Fibroblast of villous mesenchyme (primary cell): ENCODE measurements around the gene SLC46A3. TPM values are rescaled to one million over a fixed set of nuclear protein-coding genes. Genes with fewer than 3 reads are reported as not detected.

Experiments
- DNase-seq: peaks from one replicate; pipeline ENCODE4 v3.0.0-alpha.2; 2010; ENCODE audit warnings: low read depth
- H3K4me3 ChIP-seq: 2 replicates; pipeline ENCODE4 v1.5.1; 2011; ENCODE audit warnings: low read depth, mild to moderate bottlenecking, low read length
- total RNA-seq: library from RNA; depleted of rRNA; stranded (reverse); fragments of >200 nt; gene quantifications from 2 replicates; pipeline ENCODE4 v1.2.3, GENCODE V29; 2012
- TF ChIP-seq, protein P1 (sequence below): IDR thresholded peaks from 2 replicates; pipeline ENCODE4 v1.5.1; 2012; ENCODE audit warnings: low read depth, mild to moderate bottlenecking, low read length; ENCODE audit not compliant: insufficient read depth

The SLC46A3 gene
- total RNA-seq, 1 donor = 4.7 TPM

DNA sequence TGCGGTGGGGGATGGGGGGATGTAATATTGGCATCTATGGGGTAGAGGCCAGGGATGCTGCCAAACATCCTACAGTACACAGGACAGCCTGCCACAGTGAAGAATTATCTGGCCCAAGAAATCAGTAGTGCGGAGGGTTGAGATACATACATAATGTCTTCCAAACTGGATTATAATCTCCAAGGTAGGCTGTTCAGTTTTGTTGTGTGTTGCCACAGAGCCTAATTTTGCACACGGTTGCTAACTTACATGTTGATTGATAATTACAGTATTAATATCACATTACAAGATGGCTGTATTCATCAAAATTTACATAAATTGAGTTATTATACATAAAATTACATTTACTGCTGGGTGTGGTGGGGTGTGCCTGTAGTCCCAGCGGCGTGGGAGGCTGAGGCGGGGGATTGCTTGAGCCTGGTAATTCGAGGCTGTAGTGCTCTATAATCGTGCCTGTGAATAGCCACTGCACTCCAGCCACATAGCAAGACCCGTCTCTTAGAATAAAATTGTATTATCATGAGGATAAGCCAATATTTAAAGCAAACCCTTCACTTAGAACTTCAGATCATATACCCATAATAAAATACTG lies 51.8 kb downstream of the SLC46A3 start:
- H3K4me3 ChIP-seq = no peak overlapping the region
- TF ChIP-seq, protein P1, sequence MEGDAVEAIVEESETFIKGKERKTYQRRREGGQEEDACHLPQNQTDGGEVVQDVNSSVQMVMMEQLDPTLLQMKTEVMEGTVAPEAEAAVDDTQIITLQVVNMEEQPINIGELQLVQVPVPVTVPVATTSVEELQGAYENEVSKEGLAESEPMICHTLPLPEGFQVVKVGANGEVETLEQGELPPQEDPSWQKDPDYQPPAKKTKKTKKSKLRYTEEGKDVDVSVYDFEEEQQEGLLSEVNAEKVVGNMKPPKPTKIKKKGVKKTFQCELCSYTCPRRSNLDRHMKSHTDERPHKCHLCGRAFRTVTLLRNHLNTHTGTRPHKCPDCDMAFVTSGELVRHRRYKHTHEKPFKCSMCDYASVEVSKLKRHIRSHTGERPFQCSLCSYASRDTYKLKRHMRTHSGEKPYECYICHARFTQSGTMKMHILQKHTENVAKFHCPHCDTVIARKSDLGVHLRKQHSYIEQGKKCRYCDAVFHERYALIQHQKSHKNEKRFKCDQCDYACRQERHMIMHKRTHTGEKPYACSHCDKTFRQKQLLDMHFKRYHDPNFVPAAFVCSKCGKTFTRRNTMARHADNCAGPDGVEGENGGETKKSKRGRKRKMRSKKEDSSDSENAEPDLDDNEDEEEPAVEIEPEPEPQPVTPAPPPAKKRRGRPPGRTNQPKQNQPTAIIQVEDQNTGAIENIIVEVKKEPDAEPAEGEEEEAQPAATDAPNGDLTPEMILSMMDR = no peak
- DNase-seq = no peak

DNA sequence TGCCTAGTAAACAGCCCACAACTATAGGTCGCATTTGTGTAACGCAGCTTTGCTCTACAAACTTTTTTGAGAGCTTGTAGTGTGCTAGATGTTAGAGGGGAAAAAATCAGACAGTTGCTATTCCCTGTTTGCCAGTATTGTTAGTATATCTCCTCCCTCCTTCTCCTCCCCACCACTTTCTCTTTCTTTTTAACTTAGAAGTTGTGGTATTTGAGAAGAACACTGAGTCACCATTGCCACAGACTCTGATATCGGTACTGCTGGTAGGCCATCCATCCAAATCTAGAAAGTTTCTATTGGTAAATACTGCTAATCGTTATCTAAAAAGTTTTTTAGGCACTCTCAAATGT lies 59.2 kb downstream of the SLC46A3 start:
- TF ChIP-seq, protein P1 = no peak
- DNase-seq = peak; percentile 81
- H3K4me3 ChIP-seq = peak overlapping the region; percentile 94

DNA sequence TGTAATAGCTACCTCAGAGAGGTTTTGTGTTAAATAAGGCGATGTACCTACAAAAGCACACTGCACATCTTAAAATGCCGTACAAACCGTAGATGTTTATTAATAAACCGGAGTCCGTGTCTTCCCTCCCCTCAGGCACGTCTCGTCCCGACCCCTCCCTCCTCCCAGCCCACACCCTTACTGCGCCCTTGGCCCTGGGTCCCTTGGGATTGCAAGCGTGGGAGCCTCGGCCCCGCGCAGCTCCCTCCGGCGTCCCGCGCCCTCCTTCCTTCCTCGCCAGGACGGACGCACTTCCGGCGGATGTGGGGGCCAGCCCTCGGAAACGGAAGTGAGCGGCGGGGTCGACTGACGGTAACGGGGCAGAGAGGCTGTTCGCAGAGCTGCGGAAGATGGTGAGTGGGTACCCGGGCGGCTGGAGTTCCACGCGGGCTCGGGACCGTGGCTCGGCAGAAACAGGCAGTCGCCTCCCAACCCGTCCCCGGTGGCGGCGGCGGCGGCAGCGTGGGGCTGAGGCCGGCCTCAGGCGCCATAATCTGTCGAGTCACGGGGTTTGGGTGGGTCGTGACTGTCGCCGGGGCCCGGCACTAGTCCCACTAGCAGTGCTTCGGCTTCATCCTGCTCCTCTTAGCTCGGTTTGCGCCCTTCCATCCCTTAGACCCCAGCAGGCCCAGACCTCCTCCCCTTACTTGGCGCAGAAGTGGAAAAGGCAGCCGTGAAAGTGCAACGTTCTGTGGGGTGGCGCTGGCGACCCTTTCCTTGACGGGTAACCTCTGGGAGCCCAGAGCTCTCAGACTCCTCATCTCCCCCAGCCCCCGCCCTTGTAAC lies 59.8 kb downstream of the SLC46A3 start, which contains the start of gene POMP:
POMP (plus strand) TSS at position 335 of the 825 bp plus-strand sequence; CDS start at position 390, 55 bp downstream.
- H3K4me3 ChIP-seq = peak within 1 kb of the TSS; percentile 94
- peak; percentile 98 for DNase-seq
- TF ChIP-seq, protein P1 = no peak

DNA sequence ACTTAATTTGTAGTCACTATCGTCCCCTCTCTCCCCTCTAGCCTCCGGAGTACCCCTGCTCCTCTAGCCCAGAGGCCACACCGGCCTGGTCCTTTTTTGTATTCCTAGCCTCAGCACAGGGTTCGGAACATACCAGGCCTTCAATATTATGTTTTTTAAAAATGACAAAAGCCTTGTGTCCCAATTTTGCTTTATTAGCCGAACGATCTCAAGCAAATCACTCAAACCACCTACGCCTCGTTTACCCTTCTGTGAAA lies 60.3 kb downstream of the SLC46A3 start:
- peak overlapping the region; percentile 94 for H3K4me3 ChIP-seq
- no peak for DNase-seq
- TF ChIP-seq, protein P1 = no peak

DNA sequence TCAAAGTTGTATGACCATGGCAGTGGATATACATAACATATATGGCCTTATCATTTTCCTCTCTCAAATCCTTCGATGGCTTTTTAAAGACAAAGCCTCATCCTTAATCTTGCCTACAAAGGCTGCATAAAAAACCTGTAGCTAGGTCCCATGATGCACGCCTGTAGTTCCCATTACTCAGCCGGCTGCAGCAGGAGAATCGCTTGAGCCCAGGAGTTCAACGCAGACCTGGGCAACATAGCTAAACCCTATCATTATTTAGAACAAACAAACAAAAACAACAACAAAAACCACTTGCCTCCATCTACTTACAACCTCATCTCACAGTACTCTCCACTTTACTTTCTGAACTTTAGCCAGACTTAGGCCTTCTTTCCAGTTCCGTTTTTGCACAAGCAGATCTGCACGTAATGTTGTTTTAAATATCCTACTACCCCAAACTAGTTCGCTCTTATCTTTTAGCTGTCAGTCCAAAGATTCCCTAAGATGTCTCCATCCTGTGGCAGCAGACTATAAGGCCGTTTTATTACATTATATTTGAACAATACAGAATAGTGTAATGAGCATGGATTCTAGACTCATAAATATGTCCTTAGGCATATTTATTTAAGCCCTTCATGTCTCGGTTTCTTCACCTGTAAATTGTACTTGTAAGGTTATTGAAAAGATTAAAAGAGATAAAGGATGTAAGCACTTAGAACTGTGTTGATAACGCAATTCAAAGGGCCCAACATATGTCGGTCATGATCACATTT lies 60.8 kb downstream of the SLC46A3 start:
- peak; percentile 63 for DNase-seq
- H3K4me3 ChIP-seq = peak overlapping the region; percentile 94
- TF ChIP-seq, protein P1 = peak; percentile 21

DNA sequence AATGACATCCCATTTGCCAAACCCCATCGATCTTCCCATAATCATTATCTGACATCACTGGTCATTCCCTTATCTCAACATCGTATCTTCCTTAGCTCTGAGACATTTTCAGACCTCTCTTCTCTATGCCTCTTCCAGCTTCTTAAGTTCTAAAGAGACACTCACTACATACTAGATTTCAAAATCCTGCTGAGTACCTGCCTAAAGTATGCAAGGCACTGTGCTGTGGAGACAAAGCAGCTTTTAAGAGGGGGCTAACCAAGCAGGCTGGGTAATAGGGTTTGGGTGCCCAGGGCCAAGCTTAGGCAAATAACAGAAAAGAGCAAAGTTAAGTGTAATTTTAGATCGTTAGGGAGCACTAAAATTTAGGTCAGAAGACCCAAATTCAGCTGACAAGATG lies 63.2 kb downstream of the SLC46A3 start:
- no peak overlapping the region for H3K4me3 ChIP-seq
- TF ChIP-seq, protein P1 = no peak
- peak; percentile 77 for DNase-seq
